ENCODE results near the gene IL27RA.
A peak's percentile ranks its signal among the peaks of the same experiment; 100 is the strongest.

DNA sequence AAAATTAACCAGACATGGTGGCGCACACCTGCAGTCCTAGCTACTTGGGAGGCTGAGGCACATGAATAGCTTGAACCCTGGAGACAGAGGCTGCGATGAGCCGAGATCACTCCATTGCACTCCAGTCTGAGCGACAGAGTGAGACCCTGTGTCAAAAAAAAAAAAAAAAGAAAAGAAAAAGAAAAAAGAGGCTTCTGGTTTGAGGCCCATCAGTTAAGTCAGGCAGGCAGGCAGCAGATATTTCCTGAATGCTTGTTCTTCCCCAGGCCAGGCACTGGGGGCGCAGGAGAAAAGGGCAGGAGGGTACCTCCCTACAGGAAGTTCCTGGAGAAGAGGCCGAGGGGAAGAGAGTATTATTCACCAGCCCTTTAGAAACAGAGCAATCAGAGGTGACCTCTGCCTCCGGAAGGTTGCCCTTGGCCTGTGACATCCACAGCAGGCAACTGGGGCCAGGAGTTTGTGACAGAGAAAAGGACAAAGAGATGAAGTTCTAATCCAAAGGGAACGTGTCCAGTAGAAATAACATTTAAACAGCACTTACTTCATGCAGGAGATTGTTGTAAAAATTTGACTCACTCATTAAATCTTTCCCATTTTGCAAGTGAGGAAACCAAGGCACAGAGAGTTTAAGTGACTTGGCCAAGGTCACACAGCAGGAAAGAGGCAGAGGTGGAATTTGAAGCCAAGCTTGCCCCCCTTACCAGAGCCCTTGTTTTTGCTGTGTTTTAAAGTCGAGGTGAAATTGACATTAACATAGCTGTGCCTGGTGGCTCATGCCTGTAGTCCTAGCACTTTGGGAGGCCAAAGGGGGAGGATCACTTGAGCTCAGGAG, 7.9 kb upstream of the IL27RA start:
- TF ChIP-seq POLR2A (IDR thresholded peaks at IDR 0.05; ENCODE audit: low read length) (no peak), GATA1 (IDR thresholded peaks at IDR 0.05; ENCODE audit: low read depth, low read length) (peak; percentile 34)

Measured in erythroblast (primary cell).